AG09309 (cell line): ENCODE data around the gene WTIP.
"Not testable (repeated sequence)": the region's sequence is repeated elsewhere in the genome, so short reads cannot be mapped to it uniquely, and the experiment has no call there.

ENCODE experiments used
- DNase-seq: peaks from one replicate; pipeline ENCODE4 v3.0.0-alpha.2; 2010; ENCODE audit warnings: low read depth
- H3K4me3 ChIP-seq: 2 replicates; pipeline ENCODE4 v1.5.1; 2011; ENCODE audit warnings: mild to moderate bottlenecking, low read depth, low read length, moderate library complexity; ENCODE audit not compliant: control insufficient read depth
- CTCF ChIP-seq: IDR thresholded peaks from 2 replicates; pipeline ENCODE4 v1.5.1; 2011; ENCODE audit warnings: mild to moderate bottlenecking, low read depth, low read length, inconsistent platforms; ENCODE audit not compliant: insufficient read depth, control insufficient read depth; ENCODE audit errors: missing control alignments

The WTIP gene

GRCh38 chr19:34480971-34481841 lies at the start of gene WTIP:
WTIP (plus strand) TSS chr19:34481758; CDS start chr19:34481975, 217 bp downstream.
- no peak for TF ChIP-seq CTCF
- DNase-seq: peak; percentile 66
- H3K4me3 ChIP-seq: peak within 1 kb of the TSS; percentile 95

- no peak overlapping the region for H3K4me3 ChIP-seq
- no peak for DNase-seq
- no peak for TF ChIP-seq CTCF
Observed at GRCh38 chr19:34432797-34433196, 48.8 kb upstream of the WTIP start.

GRCh38 chr19:34436716-34437115 lies 44.8 kb upstream of the WTIP start:
- no peak for DNase-seq
- no peak overlapping the region for H3K4me3 ChIP-seq
- TF ChIP-seq CTCF: no peak

GRCh38 chr19:34448191-34448590 lies 33.4 kb upstream of the WTIP start:
- TF ChIP-seq CTCF: no peak
- no peak for DNase-seq
- no peak overlapping the region for H3K4me3 ChIP-seq

GRCh38 chr19:34452723-34453122 lies 28.8 kb upstream of the WTIP start:
- H3K4me3 ChIP-seq: no peak overlapping the region
- TF ChIP-seq CTCF: no peak
- no peak for DNase-seq

GRCh38 chr19:34454091-34454490 lies 27.5 kb upstream of the WTIP start:
- TF ChIP-seq CTCF: no peak
- H3K4me3 ChIP-seq: no peak overlapping the region
- DNase-seq: no peak

- H3K4me3 ChIP-seq: no peak overlapping the region
- DNase-seq: no peak
- no peak for TF ChIP-seq CTCF
Observed at GRCh38 chr19:34454685-34455084, 26.9 kb upstream of the WTIP start.

GRCh38 chr19:34455783-34456480 lies 25.6 kb upstream of the WTIP start:
- DNase-seq, H3K4me3 ChIP-seq: not testable (repeated sequence)
